ENCODE results near the gene PDE11A.
"Not testable (repeated sequence)": the region's sequence is repeated elsewhere in the genome, so short reads cannot be mapped to it uniquely, and the experiment has no call there.

The PDE11A gene

DNA sequence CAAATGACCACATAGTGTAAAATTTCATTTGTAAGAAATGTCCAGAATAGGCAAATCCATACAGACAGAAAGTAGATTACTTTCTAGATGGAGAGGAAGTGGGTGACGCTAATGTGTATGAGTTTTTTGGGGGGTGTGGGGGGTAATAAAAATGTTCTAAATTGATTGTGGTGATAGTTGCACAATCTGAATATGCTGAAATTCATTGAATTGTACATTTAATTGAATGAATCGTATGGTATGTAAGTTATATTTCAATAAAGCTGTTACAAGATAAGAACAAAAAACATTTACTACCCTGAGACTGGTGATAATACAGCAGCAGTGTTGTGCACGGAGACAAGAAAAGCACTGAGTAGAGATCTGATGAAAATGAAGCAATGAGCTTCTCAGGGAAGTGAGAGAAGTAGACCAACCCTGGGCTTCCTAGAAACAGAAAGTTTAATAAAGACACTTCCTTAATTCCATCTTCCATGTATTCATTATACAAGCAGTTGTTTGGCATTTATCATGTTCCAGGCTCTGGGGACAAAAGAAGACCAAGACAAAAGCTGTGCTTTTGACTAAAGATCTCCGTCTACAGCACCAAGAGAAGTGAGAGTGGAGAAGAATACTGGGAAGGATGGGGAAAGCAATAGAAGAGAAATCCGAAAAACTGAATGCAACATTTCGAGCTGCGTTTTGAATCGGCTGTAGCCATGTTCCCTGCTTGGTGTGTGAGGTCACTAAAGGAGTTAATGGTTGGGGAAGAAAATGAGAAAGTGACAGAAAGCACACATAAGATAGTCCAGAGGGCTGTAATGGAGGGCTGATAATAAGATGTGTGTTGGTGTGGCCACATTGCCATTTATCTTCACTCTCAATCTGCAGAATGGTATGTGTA, 1.8 kb upstream of the PDE11A start:
- no peak for DNase-seq

DNA sequence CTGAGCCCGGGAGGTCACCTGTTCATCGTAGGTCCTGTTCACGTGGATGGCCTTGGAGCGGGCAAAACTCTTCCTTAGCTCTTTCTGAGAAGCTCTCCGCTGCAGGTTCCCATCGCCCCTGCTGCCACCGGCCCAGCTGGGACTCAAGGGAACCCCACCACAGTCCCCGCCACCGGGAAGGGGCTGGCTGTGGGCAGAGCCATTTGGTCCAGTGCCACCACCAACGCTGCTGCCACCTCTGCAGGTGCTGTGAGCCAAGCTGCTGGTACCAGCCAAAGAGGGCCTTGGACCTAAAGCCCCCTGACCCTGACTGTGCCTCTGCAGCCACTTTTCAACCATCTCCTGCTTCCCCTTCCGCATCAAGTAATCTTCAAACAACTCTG, 586 bp downstream of the PDE11A start:
- no peak for DNase-seq

DNA sequence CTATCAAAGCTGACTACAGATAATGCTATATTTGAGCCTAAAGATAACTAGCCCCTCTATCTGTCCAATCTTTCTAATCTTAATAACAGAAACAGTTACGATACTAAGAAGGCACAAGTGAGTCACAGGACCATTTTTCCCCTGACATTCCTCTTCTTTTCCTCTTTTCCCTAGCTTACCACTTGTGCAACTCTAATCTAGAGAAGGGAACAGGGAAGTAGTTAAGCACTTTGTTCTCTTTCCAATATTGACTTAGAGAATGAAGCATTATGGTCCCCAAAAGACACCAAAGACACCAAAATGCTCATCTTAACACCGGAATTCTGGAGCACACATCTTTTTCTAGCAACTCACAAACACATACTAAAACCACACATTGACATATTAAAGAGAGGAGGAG, 1.8 kb downstream of the PDE11A start:
- DNase-seq = no peak

DNA sequence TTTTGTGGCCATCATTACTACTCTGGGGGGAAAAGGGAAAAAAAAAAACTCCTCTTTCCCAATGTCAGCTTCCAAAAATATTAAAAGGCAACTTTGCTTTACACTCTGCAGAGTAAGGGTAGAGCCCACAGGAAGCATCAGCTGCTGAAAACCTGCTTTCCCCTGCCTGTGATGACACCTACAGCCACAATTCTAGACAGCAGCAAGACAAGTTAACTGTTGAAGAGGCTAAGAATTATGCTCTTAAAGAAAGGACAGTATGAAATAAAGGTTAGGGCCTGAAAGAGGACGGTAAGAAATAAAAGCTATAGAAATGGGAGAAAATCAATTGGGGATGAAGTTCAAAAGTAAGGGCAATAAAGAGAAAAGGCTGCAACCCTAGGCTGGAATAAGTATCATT, 3.0 kb downstream of the PDE11A start:
- no peak for DNase-seq

DNA sequence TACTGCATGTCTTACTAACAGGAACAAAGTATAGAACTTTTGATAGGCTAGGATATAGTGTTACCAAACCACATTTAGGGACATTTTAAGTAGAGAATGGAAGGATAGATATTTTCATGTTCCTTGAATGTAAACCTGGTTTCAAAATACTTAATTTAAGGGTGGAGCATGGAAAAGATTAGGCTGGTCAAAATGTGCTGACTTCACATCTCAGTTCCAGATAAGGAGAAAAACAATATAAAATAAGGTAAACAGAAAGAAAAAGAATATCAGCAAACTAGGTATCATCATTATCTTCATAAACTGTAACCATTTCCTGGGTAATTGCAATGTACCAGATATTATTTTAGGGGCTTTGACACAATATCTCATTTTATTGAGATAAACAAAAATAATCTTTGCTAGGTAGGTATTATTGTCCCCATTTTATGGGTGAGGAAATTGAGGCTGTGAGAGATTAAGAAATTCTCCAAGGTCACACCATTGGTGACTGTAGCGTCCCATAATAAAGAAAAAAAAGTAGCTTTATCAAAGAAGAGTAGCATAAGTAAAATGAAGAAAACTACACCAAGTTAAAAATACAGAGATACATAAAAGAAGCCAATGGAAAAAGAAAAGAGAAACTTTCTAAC, 3.6 kb downstream of the PDE11A start:
- no peak for DNase-seq

- no peak for DNase-seq
These were observed 5.5 kb downstream of the PDE11A start for GRCh38 chr2:178066890-178067669.

GRCh38 chr2:178066324-178066723, 6.3 kb downstream of the PDE11A start:
- DNase-seq = no peak

- no peak for DNase-seq
These were observed 12.9 kb downstream of the PDE11A start for GRCh38 chr2:178059681-178060080.

DNA sequence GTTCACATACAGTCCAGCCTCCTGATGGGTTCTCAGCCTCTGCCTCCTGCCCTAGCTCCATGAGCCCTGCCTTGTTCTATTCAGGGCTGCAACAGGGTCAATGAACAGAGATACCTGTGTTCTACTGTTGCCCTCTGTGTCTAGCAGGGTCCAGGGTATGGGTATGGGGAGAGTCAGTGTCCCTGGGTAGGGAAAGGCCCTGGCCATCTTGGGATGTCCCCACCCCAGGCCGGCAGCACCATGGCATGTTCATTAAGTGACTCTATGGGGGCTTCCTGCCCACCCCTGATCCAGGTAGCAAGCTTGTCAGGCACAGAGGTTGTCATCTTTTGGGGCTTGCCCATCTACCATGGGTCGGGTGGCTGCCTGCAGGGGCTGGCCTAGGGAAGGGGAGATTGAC, 13.5 kb downstream of the PDE11A start:
- no peak for DNase-seq

DNA sequence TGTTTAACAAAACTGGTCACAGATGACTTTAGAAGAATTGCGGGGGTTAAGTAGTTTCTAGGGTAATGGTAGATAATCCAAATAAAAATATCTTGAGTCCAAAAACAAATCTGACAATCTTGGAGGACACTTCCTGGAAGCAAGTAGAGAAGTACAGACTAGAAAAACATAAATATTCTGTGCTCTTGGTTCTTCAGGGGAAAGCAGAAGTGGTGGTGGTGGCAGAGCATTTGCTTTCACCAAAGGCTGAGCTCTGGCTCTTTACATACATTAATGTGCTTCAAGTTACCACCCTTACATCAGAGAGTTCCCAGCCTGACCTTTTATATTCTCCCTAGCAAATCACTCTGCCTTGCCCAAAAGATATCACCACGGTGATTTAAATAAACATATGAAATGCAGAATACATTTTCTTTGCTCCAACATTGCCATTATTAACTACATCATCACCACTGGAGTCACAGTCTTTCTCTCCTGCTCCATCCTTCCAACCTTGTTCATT, 15.3 kb downstream of the PDE11A start:
- no peak for DNase-seq

DNA sequence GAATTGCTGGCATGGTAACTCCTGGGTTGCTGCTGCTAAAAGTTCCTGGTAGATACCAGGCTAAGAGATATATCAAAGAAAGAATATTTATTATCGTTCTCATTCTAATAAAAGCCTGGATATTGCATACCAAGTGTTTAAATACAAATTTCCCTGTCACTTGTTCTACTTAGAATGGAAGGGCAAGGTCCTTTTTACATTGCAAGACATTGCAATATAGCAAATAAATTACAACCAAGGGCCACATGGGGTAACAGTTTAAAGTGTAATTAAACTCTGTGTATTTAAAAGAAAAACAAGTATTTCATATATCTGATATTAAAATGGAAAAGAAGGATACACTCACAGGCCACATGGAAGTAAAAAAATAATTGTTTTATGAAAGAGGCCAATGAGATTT, 16.2 kb downstream of the PDE11A start:
- DNase-seq = no peak

DNA sequence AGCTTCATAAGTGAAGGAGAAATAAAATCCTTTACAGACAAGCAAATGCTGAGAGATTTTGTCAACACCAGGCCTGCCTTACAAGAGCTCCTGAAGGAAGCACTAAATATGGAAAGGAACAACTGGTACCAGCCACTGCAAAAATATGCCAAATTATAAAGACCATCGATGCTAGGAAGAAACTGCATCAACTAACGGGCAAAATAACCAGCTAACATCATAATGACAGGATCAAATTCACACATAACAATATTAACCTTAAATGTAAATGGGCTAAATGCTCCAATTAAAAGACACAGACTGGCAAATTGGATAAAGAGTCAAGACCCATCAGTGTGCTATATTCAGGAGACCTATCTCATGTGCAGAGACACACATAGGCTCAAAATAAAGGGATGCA, 21.3 kb downstream of the PDE11A start:
- DNase-seq = not testable (repeated sequence)

DNA sequence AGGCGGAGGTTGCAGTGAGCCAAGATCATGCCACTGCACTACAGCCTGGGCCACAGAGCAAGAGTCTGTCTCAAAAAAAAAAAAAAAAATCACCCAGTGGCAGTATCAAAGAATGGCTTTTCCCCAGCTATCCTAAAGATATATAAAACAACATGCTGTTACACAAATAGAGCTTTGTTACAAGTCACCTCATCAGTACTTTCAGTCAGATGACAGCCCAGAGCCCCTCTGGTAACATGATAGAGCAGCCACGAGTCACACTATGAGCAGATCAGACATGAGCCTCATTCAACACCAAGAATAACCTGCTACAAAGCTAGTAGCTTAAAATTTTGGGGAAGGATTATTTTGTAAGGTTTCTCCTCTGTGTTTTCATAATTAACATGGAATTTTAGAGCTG, 25.2 kb downstream of the PDE11A start:
- DNase-seq = no peak

DNA sequence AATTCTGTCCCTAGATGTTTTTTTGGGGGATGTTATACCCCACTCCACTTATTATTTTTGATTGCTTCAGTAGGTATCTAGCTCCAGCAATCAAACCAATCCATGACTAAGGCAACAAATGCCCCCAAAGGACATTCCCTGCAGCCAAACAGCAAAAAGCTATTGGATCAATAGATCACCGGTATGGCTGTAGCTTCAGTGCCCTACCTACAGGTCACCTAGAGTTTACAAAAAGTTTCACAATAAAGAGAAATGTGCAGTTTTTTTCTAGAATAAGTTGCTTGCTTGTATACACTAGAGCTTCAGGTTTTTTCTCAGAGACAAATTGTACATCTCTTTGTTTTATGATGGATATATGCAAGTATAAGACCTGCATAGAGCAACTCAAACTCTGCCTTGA, 27.7 kb downstream of the PDE11A start:
- DNase-seq = no peak

GRCh38 chr2:178043266-178043665, 29.3 kb downstream of the PDE11A start:
- DNase-seq = no peak

DNA sequence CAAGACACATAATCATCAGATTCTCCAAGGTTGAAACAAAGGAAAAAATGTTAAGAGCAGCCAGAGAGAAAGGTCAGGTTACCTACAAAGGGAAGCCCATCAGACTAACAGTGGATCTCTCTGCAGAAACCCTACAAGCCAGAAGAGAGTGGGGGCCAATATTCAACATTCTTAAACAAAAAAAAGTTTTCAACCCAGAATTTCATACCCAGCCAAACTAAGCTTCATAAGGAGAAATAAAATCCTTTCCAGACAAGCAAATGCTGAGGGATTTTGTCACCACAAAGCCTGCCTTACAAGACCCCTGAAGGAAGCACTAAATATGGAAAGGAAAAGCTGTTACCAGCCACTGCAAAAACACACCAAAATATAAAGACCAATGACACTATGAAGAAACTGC, 39.0 kb downstream of the PDE11A start:
- not testable (repeated sequence) for DNase-seq

GRCh38 chr2:178029342-178029741, 43.2 kb downstream of the PDE11A start:
- no peak for DNase-seq

DNA sequence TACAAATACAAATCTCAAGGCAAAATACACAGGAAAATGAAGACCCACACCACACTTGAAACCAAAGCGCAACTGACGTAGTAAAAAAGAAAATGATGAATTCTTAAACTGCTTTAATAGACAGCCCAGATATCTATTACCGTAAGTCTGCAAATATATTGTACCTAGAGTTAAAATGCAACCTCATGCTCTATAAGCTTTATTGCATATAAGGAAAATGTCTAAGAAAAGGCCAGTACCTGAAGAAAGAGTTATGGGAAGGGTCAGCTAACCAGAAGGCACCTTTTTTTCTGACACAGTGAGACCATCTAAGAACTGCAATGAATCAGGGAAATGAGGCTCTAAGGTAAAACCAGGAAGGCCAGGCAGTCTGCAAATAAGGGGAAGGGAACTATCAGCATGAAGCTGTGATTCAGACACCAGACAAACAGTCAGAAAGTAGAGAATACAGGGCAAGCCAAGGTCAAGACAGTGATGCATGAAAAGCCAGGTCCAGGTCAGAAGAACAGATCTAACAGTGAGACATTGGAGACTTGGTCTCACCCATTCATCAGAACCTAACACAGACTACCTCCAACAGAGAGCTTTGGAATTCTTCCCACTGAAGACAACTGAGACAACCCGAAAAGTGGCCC, 46.9 kb downstream of the PDE11A start:
- DNase-seq = no peak

- no peak for DNase-seq
These were observed 54.4 kb downstream of the PDE11A start for GRCh38 chr2:178018141-178018540.

DNA sequence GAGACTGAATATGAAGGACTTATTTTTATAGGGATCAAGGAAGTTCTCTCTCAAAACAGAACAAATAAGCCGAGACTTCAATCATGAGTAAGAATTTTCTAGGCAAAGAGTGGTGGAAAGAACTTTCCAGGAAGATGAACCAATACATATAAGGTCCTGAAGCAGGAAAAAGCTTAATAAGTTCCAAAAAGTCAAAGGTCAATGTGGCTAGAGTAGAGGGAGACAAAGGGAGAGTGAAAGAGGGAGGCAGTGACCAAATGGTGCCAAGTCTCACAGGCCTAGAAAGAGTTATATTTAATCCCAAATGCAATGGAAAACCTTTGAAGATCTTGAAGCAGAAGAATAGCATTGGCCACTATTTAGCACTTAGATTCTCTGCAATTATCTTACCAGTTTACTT, 56.0 kb downstream of the PDE11A start:
- no peak for DNase-seq

DNA sequence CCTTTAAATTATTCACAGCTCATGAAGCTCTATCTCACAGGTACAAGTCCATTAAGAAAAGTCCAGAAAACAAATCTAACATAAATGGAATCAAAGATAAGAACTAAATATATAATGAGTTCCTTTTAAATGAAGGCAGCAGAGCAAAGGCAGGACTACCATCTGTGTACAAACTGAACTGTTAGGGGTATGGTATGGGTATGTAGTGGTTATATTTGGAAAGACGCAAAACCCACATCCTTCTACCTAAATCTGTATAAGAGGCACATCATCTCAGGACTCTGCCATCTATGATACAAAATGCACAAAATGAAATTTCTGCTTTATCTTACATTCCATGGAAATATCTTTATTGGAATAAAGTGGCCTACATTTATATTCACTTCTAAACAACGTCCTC, 59.9 kb downstream of the PDE11A start:
- no peak for DNase-seq

GRCh38 chr2:178009813-178010212, 62.8 kb downstream of the PDE11A start:
- no peak for DNase-seq

- no peak for DNase-seq
These were observed 63.8 kb downstream of the PDE11A start for GRCh38 chr2:178008636-178009289.

Data from stimulated activated naive CD4-positive, alpha-beta T cell treated with Interleukin-2 at 50 U/mL for 16 hours (primary cell).